Activated CD4-positive, CD25-positive, alpha-beta regulatory T cell treated with anti-CD3 and anti-CD28 coated beads, Interleukin-2, amount 50 U/mL, for 16 hours (primary cell): Measurements from ENCODE around the gene PRTFDC1.

Source experiments
- DNase-seq: peaks from one replicate; pipeline ENCODE4 v3.0.0-alpha.2; 2020; ENCODE audit warnings: low read depth, low spot score

The PRTFDC1 gene

GRCh38 chr10:24872790-24873182 lies 79.6 kb downstream of the PRTFDC1 start:
- DNase-seq: no peak

- DNase-seq: no peak
Observed at GRCh38 chr10:24872049-24872789, 80.2 kb downstream of the PRTFDC1 start.

- DNase-seq: no peak
Observed at GRCh38 chr10:24871011-24871935, 81.1 kb downstream of the PRTFDC1 start.

GRCh38 chr10:24869354-24870015 lies 82.9 kb downstream of the PRTFDC1 start:
- no peak for DNase-seq

- DNase-seq: no peak
Observed at GRCh38 chr10:24866604-24867583, 85.5 kb downstream of the PRTFDC1 start.

- no peak for DNase-seq
Observed at GRCh38 chr10:24865783-24866182, 86.6 kb downstream of the PRTFDC1 start.

GRCh38 chr10:24862589-24862988 lies 89.8 kb downstream of the PRTFDC1 start:
- no peak for DNase-seq

- DNase-seq: no peak
Observed at GRCh38 chr10:24858288-24859270, 93.8 kb downstream of the PRTFDC1 start.

- no peak for DNase-seq
Observed at GRCh38 chr10:24857031-24857725, 95.2 kb downstream of the PRTFDC1 start.

- no peak for DNase-seq
Observed at GRCh38 chr10:24854256-24854655, 98.2 kb downstream of the PRTFDC1 start.

GRCh38 chr10:24853661-24854060 lies 98.7 kb downstream of the PRTFDC1 start:
- no peak for DNase-seq

GRCh38 chr10:24851629-24852028 lies 100.8 kb downstream of the PRTFDC1 start:
- DNase-seq: no peak

GRCh38 chr10:24850727-24851296 lies 101.6 kb downstream of the PRTFDC1 start:
- no peak for DNase-seq

- DNase-seq: no peak
Observed at GRCh38 chr10:24849501-24850299, 102.7 kb downstream of the PRTFDC1 start.

- DNase-seq: no peak
Observed at GRCh38 chr10:24849051-24849450, 103.4 kb downstream of the PRTFDC1 start.

- DNase-seq: no peak
Observed at GRCh38 chr10:24848195-24848594, 104.2 kb downstream of the PRTFDC1 start.

GRCh38 chr10:24847112-24848070 lies 105.0 kb downstream of the PRTFDC1 start:
- DNase-seq: no peak
